Measurements from ENCODE around the gene LRCOL1.
A peak's percentile ranks its signal among the peaks of the same experiment; 100 is the strongest.

The LRCOL1 gene

GRCh38 chr12:132623072-132623869 is 12.9 kb upstream of the LRCOL1 start (continued):
- TF ChIP-seq, protein P1, sequence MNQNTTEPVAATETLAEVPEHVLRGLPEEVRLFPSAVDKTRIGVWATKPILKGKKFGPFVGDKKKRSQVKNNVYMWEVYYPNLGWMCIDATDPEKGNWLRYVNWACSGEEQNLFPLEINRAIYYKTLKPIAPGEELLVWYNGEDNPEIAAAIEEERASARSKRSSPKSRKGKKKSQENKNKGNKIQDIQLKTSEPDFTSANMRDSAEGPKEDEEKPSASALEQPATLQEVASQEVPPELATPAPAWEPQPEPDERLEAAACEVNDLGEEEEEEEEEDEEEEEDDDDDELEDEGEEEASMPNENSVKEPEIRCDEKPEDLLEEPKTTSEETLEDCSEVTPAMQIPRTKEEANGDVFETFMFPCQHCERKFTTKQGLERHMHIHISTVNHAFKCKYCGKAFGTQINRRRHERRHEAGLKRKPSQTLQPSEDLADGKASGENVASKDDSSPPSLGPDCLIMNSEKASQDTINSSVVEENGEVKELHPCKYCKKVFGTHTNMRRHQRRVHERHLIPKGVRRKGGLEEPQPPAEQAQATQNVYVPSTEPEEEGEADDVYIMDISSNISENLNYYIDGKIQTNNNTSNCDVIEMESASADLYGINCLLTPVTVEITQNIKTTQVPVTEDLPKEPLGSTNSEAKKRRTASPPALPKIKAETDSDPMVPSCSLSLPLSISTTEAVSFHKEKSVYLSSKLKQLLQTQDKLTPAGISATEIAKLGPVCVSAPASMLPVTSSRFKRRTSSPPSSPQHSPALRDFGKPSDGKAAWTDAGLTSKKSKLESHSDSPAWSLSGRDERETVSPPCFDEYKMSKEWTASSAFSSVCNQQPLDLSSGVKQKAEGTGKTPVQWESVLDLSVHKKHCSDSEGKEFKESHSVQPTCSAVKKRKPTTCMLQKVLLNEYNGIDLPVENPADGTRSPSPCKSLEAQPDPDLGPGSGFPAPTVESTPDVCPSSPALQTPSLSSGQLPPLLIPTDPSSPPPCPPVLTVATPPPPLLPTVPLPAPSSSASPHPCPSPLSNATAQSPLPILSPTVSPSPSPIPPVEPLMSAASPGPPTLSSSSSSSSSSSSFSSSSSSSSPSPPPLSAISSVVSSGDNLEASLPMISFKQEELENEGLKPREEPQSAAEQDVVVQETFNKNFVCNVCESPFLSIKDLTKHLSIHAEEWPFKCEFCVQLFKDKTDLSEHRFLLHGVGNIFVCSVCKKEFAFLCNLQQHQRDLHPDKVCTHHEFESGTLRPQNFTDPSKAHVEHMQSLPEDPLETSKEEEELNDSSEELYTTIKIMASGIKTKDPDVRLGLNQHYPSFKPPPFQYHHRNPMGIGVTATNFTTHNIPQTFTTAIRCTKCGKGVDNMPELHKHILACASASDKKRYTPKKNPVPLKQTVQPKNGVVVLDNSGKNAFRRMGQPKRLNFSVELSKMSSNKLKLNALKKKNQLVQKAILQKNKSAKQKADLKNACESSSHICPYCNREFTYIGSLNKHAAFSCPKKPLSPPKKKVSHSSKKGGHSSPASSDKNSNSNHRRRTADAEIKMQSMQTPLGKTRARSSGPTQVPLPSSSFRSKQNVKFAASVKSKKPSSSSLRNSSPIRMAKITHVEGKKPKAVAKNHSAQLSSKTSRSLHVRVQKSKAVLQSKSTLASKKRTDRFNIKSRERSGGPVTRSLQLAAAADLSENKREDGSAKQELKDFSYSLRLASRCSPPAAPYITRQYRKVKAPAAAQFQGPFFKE (tag by site-specific recombination; IDR thresholded peaks at IDR 0.05; ENCODE audit: borderline replicate concordance): no peak
- no peak for TF ChIP-seq ZNF416 (tag by site-specific recombination; IDR thresholded peaks at IDR 0.05)
- TF ChIP-seq ZNF138 (tag by site-specific recombination; IDR thresholded peaks at IDR 0.05; ENCODE audit: borderline replicate concordance): no peak
- peak; percentile 51; the same call in 1 of the 2 replicates for TF ChIP-seq ZIC2 (tag by site-specific recombination; IDR thresholded peaks at IDR 0.05)
- TF ChIP-seq ZBTB8A (tag by site-specific recombination; IDR thresholded peaks at IDR 0.05): 0 out of 2 replicates have a peak, but pooled peaks have one; percentile 31
- no peak for TF ChIP-seq ZNF221 (tag by site-specific recombination; IDR thresholded peaks at IDR 0.05; ENCODE audit: borderline replicate concordance)
- no peak for TF ChIP-seq ZBTB10 (tag by site-specific recombination; IDR thresholded peaks at IDR 0.05)
- no peak for TF ChIP-seq YY2 (tag by site-specific recombination; IDR thresholded peaks at IDR 0.05)
- no peak for TF ChIP-seq ZBTB11 (tag by site-specific recombination; conservative IDR thresholded peaks at IDR 0.05; ENCODE audit: low read depth)
- TF ChIP-seq ZNF133 (tag by site-specific recombination; IDR thresholded peaks at IDR 0.05): no peak

- H3K27ac ChIP-seq (ENCODE audit: extremely low read depth, low read depth, low read length): no peak overlapping the region
- CTCF ChIA-PET: interaction anchor here (0.6 to 1.1 kb wide), 6 partner anchors 8 to 208 kb away, joined by 3 to 7 read pairs (median 4); no protein-coding TSS in a partner anchor
- TF ChIP-seq ZFP3 (tag by site-specific recombination; IDR thresholded peaks at IDR 0.05; ENCODE audit: low read depth) (no peak), ZNF558 (tag by site-specific recombination; IDR thresholded peaks at IDR 0.05) (no peak), ZFHX2 (tag by site-specific recombination; conservative IDR thresholded peaks at IDR 0.05) (peak; percentile 41; the same call in 1 of the 2 replicates), HOXA7 (CRISPR knock-in tag; IDR thresholded peaks at IDR 0.05; ENCODE audit: borderline replicate concordance) (no peak), OSR2 (tag by site-specific recombination; IDR thresholded peaks at IDR 0.05) (peak; percentile 75), ZBTB8A (tag by site-specific recombination; IDR thresholded peaks at IDR 0.05) (no peak), KLF9 (tag by site-specific recombination; IDR thresholded peaks at IDR 0.05; ENCODE audit: low read depth) (no peak), BCL11B (tag by site-specific recombination; IDR thresholded peaks at IDR 0.05; ENCODE audit: low read depth) (no peak), IKZF3 (tag by site-specific recombination; IDR thresholded peaks at IDR 0.05) (peak; percentile 51; the same call in 1 of the 2 replicates)
- TF ChIP-seq, protein P2, sequence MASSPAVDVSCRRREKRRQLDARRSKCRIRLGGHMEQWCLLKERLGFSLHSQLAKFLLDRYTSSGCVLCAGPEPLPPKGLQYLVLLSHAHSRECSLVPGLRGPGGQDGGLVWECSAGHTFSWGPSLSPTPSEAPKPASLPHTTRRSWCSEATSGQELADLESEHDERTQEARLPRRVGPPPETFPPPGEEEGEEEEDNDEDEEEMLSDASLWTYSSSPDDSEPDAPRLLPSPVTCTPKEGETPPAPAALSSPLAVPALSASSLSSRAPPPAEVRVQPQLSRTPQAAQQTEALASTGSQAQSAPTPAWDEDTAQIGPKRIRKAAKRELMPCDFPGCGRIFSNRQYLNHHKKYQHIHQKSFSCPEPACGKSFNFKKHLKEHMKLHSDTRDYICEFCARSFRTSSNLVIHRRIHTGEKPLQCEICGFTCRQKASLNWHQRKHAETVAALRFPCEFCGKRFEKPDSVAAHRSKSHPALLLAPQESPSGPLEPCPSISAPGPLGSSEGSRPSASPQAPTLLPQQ (tag by site-specific recombination; IDR thresholded peaks at IDR 0.05): no peak
Observed at GRCh38 chr12:132622437-132623071, 12.2 kb upstream of the LRCOL1 start.

More at GRCh38 chr12:132622437-132623071, 12.2 kb upstream of the LRCOL1 start:
- Histone ChIP-seq H3K9me3 (ENCODE audit: control insufficient read depth, insufficient read depth, low read depth, low read length) (no peaks in the 10 kb centered on the region), H3K36me3 (ENCODE audit: control insufficient read depth in 2 of 2, insufficient read depth in 1 of 2, low read length in 2 of 2) (peaks cover 0 to 50% of the 10 kb centered on the region in 2 experiments; a peak in 2 of 3 replicates), H3K4me3 (ENCODE audit: low read depth, low read length) (no peak overlapping the region), H3K4me1 (ENCODE audit: control insufficient read depth, insufficient read depth, low read length) (no peaks in the 10 kb centered on the region)
- POLR2A ChIA-PET: no interaction called here
